Occipital lobe (tissue), 2 donors: ENCODE measurements around the gene CYP24A1. TPM values are rescaled to one million over a fixed set of nuclear protein-coding genes. Genes with fewer than 3 reads are reported as not detected.

ENCODE experiments used
- DNase-seq: peaks from one replicate; lab custom pipeline; 2025; lab: John Stamatoyannopoulos, UW
- total RNA-seq: library from RNA; depleted of rRNA; stranded (reverse); fragments of >200 nt; gene quantifications from one replicate; pipeline ENCODE4 v1.2.3, GENCODE V29; 2014

CYP24A1 gene
- total RNA-seq, 1 donor from 2014 or later, result not detected

DNA sequence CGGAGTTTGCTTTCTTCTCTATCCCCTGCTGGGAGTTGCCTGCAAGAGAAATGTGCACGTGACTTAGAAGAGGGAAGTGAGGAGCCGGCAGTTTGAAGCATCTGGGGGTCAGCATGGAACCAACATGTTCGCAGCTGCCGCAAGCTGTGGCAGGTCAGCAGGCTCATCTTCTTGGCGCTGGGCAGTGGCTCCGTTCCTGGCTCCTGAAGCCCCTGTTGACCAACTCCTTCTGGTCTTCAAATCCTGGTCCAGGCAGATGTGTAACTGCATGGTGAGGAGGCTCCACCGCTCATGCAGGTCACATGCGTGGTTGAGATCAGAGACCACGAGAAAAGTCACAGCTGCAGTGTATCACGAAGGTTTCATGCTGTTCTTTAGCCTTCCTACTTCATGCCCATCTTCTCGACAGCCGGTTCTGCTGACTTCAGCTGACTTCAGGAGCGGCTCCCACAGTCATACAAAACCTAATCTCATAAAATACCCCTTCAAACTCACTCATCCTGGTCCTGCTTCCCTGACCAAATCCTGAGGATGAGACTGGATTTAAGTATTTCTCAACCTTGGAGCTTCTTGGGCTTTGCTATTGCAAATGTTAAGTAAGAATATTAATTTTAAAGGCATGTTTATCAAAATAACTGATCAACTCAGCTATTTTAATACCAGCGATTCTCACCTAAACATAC, 58.5 kb downstream of the CYP24A1 start:
- DNase-seq, result no peak

DNA sequence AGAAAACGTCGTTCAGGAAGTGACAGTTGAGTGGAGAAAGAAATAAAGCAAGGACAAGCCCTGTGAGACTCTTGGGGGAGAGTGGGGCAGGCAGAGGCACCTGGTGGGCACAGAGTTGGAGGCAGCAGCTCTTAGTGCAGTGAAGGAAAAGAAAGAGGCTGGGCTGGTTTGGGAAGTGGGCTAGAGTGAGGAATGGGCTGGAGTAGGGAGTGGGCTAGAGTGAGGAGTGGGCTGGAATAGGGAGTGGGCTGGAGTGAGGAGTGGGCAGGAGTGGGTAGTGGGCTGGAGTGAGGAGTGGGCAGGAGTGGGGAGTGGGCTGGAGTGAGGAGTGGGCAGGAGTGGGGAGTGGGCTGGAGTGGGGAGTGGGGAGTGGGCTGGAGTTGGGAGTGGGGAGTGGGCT, 59.7 kb downstream of the CYP24A1 start:
- no peak for DNase-seq

DNA sequence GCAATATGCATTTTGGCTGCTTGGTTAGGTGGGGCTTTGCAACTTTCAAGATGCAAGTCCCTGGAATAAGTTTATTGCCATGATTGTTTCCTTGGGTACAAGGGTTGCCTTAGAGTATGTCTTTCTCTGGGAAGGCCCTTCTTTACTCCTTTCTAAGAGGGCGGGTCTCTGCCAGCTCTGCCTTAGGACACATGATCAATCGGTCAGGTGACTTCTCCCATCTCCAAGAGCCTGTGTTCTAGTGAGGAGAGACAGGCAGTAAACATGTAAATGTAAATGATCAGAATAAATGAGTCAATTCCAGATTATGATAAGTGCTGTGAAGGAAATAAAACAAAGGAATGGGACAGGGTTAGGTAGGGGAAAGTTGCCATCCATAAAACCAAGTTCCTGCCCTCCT, 60.2 kb downstream of the CYP24A1 start:
- no peak for DNase-seq

DNA sequence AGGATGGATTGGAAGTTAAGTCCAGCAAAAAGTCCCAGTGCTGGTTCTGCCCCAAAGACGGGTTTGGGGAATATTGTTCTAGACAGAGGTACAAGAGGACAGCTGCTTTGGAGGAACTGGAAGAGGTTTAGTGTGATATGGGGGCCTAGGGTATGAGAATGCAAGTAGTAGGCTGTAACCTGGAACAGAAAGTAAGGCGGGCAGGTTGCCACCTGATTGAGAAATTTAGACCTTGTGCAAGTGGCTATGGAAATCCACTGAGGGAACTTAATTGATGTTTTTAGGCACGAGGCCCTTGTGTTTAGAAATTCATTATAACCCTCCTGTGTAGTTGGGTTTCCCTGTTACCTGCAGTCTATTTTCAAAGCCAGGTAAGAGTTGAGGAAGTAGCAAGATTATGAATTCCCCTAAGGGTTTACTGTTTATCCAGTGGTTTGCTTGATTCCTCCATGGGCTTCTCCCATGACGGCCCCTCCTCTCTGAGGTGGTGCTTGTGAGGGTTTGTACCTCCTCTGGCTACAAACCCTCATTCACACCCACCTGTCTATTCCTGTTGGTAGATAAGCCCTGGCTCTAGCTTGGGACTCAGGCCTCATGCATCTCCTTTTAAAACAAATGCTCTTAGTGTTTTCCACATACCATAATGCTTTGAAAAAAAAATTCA, 61.4 kb downstream of the CYP24A1 start:
- no peak for DNase-seq

DNA sequence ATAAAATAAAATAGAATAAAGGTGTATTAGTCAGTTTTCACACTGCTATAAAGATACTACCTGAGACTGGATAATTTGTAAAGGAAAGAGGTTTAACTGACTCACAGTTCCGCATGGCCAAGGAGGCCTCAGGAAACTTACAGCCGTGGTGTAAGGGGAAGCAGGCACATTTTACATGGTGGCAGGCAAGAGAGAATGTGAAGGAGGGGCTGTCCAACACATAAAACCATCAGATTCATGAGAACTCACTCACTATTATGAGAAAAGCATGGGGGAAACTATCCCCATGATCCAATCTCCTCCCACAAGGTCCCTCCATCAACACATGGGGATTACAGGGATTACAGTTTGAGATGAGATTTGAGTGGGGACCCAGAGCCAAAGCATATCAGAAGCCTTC, 62.3 kb downstream of the CYP24A1 start:
- no peak for DNase-seq

DNA sequence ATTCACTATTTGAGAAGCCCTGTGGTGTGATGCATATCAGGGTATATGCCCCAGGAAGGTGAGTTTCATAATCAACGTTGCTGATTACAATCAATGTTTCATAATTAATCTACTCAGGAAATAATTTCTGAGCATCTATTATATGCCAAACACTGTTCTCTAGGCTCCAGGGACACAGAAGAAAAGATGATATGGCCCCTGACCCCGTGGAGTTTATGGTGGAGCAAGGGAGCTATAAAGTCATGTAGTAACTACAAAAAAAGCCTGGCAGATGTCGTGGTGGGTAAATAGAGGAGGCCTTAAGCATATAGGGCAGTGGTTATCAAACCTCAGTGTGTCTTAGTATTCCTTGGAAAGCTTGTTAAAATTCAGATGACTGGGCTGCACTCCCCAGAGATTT, 63.3 kb downstream of the CYP24A1 start:
- no peak for DNase-seq

DNA sequence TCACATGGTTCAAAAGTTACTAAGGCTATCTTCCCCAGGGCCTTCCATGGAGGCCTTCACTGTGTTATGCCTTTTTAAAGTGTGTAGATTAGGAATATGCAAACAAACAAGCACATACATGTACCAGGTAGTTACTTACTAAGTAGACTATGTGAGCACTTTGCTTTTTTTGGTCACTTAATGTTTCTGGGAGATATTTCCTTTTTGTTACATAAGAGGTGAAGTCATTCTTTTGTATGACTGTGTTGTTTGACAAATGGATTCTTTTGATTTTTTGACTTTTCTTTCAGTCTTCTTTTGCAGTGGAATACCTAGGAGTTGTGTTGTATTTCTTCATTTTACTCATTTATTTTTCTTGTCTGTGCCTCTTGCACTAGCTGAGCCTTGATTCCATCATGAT, 63.7 kb downstream of the CYP24A1 start:
- DNase-seq, result no peak

DNA sequence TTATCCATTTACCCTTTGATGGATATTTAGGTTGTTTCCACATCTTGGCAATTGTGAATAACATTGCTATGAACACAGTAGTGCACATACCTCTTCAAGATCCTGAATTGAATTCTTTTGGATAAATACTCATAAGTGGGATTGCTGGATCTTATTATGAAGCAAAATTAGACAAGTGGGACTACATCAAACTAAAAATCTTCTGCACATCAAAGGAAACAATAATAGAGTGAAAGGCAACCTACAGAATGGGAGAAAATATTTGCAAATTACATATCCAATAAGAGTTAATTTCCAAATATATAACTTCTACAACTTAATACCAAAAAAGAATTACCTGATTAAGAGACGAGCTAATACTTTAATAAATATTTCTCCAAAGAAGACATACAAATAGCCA, 65.0 kb downstream of the CYP24A1 start:
- DNase-seq, result no peak

DNA sequence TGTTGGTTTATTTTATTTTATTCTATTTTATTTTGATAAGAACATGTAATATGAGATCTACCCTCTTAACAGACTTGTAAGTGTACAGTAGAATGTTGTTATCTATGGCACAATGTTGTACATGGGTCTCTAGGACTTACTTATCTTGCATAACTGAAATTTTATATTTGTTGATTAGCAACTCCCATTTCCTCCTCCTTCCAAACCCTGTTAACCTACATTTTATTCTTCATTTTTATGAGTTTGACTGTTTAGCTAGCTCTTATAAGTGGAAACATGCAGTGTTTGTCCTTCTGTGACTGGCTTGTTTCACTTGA, 65.5 kb downstream of the CYP24A1 start:
- no peak for DNase-seq

DNA sequence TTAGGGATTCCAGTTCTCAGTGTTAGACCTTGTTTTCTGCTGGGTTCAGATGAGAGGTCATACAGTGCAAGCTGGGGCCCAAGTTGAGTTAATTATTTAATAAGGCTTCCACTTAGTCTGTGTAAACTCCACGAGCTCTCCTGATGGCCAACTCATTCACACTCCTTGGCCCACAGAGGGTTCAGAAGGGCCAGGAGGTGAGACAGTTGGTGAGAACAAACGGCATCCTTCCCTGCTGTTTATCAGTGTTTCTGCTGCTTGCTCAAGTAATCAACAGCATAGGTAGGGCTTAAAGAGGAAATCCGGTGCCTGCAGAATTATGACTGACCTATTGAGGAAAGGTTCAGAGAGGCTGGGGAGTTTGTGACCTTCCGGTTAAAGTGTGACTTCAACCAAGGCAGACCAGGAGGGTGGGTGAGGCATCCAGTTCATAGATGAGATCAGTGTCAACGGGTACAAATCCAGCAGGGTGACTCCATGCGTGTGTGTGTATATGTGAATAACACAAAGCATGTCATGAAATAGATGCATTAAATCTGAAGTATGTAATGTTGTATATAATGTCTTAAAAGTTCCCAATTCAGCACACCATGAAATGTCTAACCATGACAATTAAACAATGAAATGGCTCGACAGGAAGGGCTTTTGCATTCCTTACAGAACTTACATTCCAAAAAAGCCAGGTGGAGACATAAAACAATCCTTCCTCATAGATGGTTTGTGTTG, 66.0 kb downstream of the CYP24A1 start:
- DNase-seq, result no peak

DNA sequence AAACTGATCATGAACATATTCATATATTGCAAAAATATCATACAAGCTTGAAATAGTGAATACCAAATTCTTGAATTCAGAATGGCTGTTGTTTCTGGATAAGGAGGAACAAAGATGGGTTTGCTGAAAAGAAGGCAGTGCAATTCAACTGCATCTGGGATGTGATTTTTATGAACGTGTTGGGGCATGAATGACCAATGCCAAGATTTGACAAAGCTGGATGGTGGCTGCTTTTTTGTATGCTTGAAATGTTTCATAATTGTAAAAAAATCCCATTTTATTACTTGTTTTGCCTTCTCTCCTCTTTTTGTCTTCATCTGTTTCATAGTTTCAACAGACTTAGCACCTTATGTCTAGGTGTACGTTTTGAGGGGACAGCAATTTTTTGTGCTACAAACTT, 66.6 kb downstream of the CYP24A1 start:
- DNase-seq, result no peak

DNA sequence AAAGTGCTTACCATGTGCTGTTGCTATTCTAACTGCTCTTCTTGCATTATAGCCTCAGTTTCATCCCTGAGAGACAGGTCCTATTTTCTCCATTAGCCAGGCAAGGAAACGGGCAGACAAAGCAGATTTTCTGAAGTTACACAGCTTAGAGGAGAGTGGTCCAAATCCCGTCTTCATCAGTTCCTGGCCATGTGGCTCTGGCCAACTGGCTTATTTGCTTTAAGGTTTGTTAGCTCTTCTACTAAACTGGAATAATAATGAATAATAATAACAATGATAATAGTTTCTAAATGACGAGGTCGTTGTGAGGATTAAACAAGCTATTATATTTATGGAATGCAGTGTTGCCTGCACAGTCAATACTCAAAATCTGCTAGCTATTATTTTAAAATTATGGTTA, 67.6 kb downstream of the CYP24A1 start:
- DNase-seq, result no peak

DNA sequence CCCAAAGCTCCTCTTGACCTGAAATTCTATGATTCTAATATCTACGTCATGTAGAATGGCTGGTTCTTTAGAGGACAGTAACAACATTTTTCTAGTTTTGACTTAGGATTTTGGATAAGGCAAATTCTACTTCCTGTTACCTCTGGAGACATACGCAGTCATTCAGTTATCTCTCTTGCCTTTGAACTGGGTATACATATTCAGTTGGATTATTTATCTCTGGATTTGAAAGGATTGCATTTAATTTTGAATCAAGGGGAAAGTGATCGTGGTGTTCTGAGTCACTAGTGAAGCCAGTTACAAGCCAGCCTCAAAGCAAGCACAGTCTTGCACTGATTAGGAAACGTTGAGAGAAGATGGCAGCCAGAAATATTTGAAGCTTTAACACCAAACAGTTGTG, 68.1 kb downstream of the CYP24A1 start:
- no peak for DNase-seq

DNA sequence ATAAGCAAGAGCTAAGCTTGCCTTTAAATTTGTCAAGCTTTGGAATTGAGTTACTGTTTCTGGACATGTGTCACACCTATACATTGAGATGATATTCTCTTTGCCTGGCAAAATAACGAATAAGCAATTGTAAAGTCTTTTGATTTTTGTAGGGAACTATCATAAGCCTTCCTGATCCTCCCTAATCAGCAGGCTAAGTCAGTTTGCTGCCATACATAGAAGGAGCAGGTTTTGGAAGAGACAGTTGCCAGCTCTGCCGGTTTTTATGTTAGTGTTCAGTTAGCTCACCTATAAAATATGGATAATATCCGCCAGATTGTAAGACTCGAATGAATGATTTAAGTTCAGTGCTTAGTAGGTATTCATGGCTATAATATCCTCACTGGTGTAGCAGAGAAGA, 69.0 kb downstream of the CYP24A1 start:
- no peak for DNase-seq

DNA sequence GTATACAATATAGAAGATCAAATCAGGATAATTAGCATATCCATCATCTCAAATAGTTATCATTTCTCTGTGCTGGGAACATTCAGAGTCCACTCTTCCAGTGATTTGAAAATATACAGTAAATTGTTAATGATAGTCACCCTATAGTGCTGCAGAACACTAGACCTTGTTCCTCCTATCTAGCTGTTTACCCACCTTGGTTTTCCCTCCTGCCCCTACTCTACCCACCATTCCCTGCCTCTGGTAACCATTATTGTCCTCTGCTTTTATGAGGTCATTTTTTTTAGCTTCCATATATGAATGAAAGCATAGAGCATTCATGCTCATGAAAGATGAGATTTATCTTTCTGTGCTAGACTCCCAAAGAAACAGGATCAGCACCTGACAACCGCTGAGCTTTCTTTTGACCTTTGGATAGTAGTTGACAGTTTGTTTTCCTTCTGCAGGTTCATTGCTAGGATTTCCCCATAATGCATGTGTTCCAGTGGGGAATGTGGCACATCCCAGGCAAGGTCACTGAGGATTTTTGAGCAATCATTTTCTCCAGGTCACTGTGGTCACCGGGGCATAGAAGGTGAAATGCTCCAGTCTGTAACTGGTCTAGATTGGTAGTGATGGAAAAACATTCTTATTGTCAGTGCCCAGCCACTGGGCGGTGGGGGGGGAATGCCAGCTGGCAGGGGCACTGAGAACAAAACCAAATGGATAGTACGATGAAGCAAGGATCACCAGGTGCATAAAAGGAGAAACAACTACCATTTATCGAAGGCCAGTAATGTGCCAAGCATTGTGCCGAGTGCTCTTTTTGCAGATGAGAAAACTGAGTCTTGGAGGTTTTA, 69.8 kb downstream of the CYP24A1 start:
- DNase-seq, result no peak

Other genes with a start within 250 kb of the CYP24A1 start
- 3.0 TPM for gene BCAS1, start 103.4 kb downstream of the CYP24A1 start, total RNA-seq
- 149 TPM for gene PFDN4, start 34.1 kb upstream of the CYP24A1 start, total RNA-seq